ENCODE data around the gene OBSCN.
A peak's percentile ranks its signal among the peaks of the same experiment; 100 is the strongest.

OBSCN gene

GRCh38 chr1:228312136-228312764, 104.4 kb downstream of the OBSCN start:
- no peak for DNase-seq

- DNase-seq, result no peak
Measured at GRCh38 chr1:228313536-228314277, 105.9 kb downstream of the OBSCN start.

GRCh38 chr1:228314315-228314657, 106.4 kb downstream of the OBSCN start:
- DNase-seq, result no peak

GRCh38 chr1:228314658-228315483, 107.0 kb downstream of the OBSCN start:
- no peak for DNase-seq

- no peak for DNase-seq
Measured at GRCh38 chr1:228315484-228315944, 107.7 kb downstream of the OBSCN start.

GRCh38 chr1:228315945-228316588, 108.2 kb downstream of the OBSCN start:
- peak; percentile 23 for DNase-seq

GRCh38 chr1:228316589-228317387, 108.9 kb downstream of the OBSCN start:
- DNase-seq, result no peak

- DNase-seq, result no peak
Measured at GRCh38 chr1:228317411-228317828, 109.6 kb downstream of the OBSCN start.

GRCh38 chr1:228317891-228318810, 110.3 kb downstream of the OBSCN start:
- DNase-seq, result no peak

- DNase-seq, result no peak
Measured at GRCh38 chr1:228318823-228319241, 111.0 kb downstream of the OBSCN start.

GRCh38 chr1:228319352-228320088, 111.7 kb downstream of the OBSCN start:
- DNase-seq, result no peak

GRCh38 chr1:228320394-228320793, 112.5 kb downstream of the OBSCN start:
- no peak for DNase-seq

GRCh38 chr1:228321435-228321834, 113.6 kb downstream of the OBSCN start:
- no peak for DNase-seq

GRCh38 chr1:228321895-228322294, 114.1 kb downstream of the OBSCN start:
- no peak for DNase-seq

GRCh38 chr1:228323401-228323800, 115.6 kb downstream of the OBSCN start:
- DNase-seq, result no peak

- DNase-seq, result no peak
Measured at GRCh38 chr1:228325267-228325666, 117.4 kb downstream of the OBSCN start.

- DNase-seq, result no peak
Measured at GRCh38 chr1:228329887-228330286, 122.0 kb downstream of the OBSCN start.

- DNase-seq, result no peak
Measured at GRCh38 chr1:228332797-228333738, 125.2 kb downstream of the OBSCN start.

- DNase-seq, result no peak
Measured at GRCh38 chr1:228333739-228334115, 125.9 kb downstream of the OBSCN start.
